SK-N-SH treated with all-trans-retinoic acid at 6 μM for 48 hours (cell line): ENCODE data around the gene GK2.

Experiments used
- ATAC-seq: fragments of 200-7000 bp; cut with Tn5 transposase; 3 replicates; pipeline ENCODE4 v1.9.1; 2020; ENCODE audit warnings: mild to moderate bottlenecking, moderate library complexity
- BACH2 ChIP-seq: fragments of 250-450 bp; sonication (Bioruptor Pico); IDR thresholded peaks from 2 replicates; pipeline ENCODE4 v1.9.0; 2021; ENCODE audit warnings: mild to moderate bottlenecking, borderline replicate concordance
- CSDC2 ChIP-seq: fragments of 250-450 bp; sonication (Bioruptor Pico); IDR thresholded peaks from 2 replicates; pipeline ENCODE4 v1.5.0; 2020; ENCODE audit warnings: mild to moderate bottlenecking, moderate library complexity
- CSRNP3 ChIP-seq: fragments of 250-450 bp; sonication (Bioruptor Pico); IDR thresholded peaks from 2 replicates; pipeline ENCODE4 v1.5.1; 2021; ENCODE audit warnings: mild to moderate bottlenecking, moderate library complexity
- ESRRG ChIP-seq: fragments of 250-450 bp; sonication (Bioruptor Pico); IDR thresholded peaks from 2 replicates; pipeline ENCODE4 v1.6.1; 2021; ENCODE audit warnings: mild to moderate bottlenecking
- OSR1 ChIP-seq: fragments of 250-450 bp; sonication (Bioruptor Pico); IDR thresholded peaks from 2 replicates; pipeline ENCODE4 v1.8.0; 2022; ENCODE audit warnings: moderate library complexity, mild to moderate bottlenecking, inconsistent platforms
- PATZ1 ChIP-seq: fragments of 250-450 bp; sonication (Bioruptor Pico); IDR thresholded peaks from 2 replicates; pipeline ENCODE4 v1.8.0; 2020; ENCODE audit warnings: mild to moderate bottlenecking, moderate library complexity, borderline replicate concordance
- SNAI2 ChIP-seq: fragments of 250-450 bp; sonication (Bioruptor Pico); IDR thresholded peaks from 2 replicates; pipeline ENCODE4 v1.5.0; 2020; ENCODE audit warnings: mild to moderate bottlenecking, moderate library complexity
- TSHZ2 ChIP-seq: fragments of 250-450 bp; sonication (Bioruptor Pico); IDR thresholded peaks from 2 replicates; pipeline ENCODE4 v1.5.0; 2020; ENCODE audit warnings: mild to moderate bottlenecking, moderate library complexity
- ZFP3 ChIP-seq: fragments of 250-450 bp; sonication (Bioruptor Pico); IDR thresholded peaks from 2 replicates; pipeline ENCODE4 v1.5.0; 2020; ENCODE audit warnings: mild to moderate bottlenecking, moderate library complexity
- ZFP30 ChIP-seq: fragments of 450-650 bp; formaldehyde crosslinking; IDR thresholded peaks from 2 replicates; pipeline ENCODE4 v1.5.0; 2022; ENCODE audit warnings: mild to moderate bottlenecking, moderate library complexity
- ZNF565 ChIP-seq: fragments of 450-650 bp; formaldehyde crosslinking; conservative IDR thresholded peaks from 2 replicates; pipeline ENCODE4 v1.5.0; 2020; ENCODE audit warnings: low read depth, mild to moderate bottlenecking, moderate library complexity
- ZNF70 ChIP-seq: fragments of 450-650 bp; formaldehyde crosslinking; IDR thresholded peaks from 2 replicates; pipeline ENCODE4 v1.5.0; 2020; ENCODE audit warnings: mild to moderate bottlenecking, moderate library complexity
- ZNF8 ChIP-seq: fragments of 450-650 bp; formaldehyde crosslinking; IDR thresholded peaks from 2 replicates; pipeline ENCODE4 v1.5.0; 2020; ENCODE audit warnings: mild to moderate bottlenecking, moderate library complexity
- TF ChIP-seq, protein P1 (sequence below): fragments of 250-450 bp; sonication (Bioruptor Pico); IDR thresholded peaks from 2 replicates; pipeline ENCODE4 v1.8.0; 2021; ENCODE audit warnings: low read depth, mild to moderate bottlenecking, moderate library complexity, borderline replicate concordance

Gene GK2

GRCh38 chr4:79408063-79408462, at the start of gene GK2:
Gene GK2 (minus strand): TSS chr4:79408228. CDS start chr4:79408200, 28 bp downstream.
- ATAC-seq = no peak
- TF ChIP-seq ZNF565 (CRISPR knock-in tag) (no peak), CSRNP3 (CRISPR knock-in tag) (no peak), PATZ1 (CRISPR knock-in tag) (no peak), OSR1 (CRISPR knock-in tag) (no peak), CSDC2 (CRISPR knock-in tag) (no peak), TSHZ2 (CRISPR knock-in tag) (no peak), ZFP3 (CRISPR knock-in tag) (no peak)
- TF ChIP-seq, all 23 proteins: peak for 0

GRCh38 chr4:79455216-79455615, 47.2 kb upstream of the GK2 start:
- TF ChIP-seq TSHZ2 (CRISPR knock-in tag) = no peak
- no peak for ATAC-seq

GRCh38 chr4:79454656-79455055, 46.6 kb upstream of the GK2 start:
- TF ChIP-seq ESRRG (no peak), CSDC2 (CRISPR knock-in tag) (no peak), PATZ1 (CRISPR knock-in tag) (no peak), BACH2 (CRISPR knock-in tag) (no peak), SNAI2 (CRISPR knock-in tag) (no peak), CSRNP3 (CRISPR knock-in tag) (no peak), ZNF70 (CRISPR knock-in tag) (no peak), ZFP30 (CRISPR knock-in tag) (no peak)
- ATAC-seq = no peak

GRCh38 chr4:79450053-79450452, 42.0 kb upstream of the GK2 start:
- no peak for ATAC-seq
- no peak for TF ChIP-seq OSR1 (CRISPR knock-in tag)
- TF ChIP-seq PATZ1 (CRISPR knock-in tag) = no peak
- TF ChIP-seq CSDC2 (CRISPR knock-in tag) = no peak
- no peak for TF ChIP-seq CSRNP3 (CRISPR knock-in tag)
- TF ChIP-seq ZNF8 (CRISPR knock-in tag) = no peak
- TF ChIP-seq ZNF565 (CRISPR knock-in tag) = no peak
- TF ChIP-seq, protein P1, sequence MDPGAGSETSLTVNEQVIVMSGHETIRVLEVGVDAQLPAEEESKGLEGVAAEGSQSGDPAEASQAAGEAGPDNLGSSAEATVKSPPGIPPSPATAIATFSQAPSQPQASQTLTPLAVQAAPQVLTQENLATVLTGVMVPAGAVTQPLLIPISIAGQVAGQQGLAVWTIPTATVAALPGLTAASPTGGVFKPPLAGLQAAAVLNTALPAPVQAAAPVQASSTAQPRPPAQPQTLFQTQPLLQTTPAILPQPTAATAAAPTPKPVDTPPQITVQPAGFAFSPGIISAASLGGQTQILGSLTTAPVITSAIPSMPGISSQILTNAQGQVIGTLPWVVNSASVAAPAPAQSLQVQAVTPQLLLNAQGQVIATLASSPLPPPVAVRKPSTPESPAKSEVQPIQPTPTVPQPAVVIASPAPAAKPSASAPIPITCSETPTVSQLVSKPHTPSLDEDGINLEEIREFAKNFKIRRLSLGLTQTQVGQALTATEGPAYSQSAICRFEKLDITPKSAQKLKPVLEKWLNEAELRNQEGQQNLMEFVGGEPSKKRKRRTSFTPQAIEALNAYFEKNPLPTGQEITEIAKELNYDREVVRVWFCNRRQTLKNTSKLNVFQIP (CRISPR knock-in tag) = no peak
- TF ChIP-seq ZFP30 (CRISPR knock-in tag) = no peak
